Hypothalamus (tissue), 51 donors: ENCODE data around the gene PSMD1.
"Not testable (repeated sequence)": the region's sequence is repeated elsewhere in the genome, so short reads cannot be mapped to it uniquely, and the experiment has no call there.

Source experiments
- DNase-seq, 51 donors: peaks; one replicate each; lab custom pipeline; 2025; lab: John Stamatoyannopoulos, UW

The PSMD1 gene

DNA sequence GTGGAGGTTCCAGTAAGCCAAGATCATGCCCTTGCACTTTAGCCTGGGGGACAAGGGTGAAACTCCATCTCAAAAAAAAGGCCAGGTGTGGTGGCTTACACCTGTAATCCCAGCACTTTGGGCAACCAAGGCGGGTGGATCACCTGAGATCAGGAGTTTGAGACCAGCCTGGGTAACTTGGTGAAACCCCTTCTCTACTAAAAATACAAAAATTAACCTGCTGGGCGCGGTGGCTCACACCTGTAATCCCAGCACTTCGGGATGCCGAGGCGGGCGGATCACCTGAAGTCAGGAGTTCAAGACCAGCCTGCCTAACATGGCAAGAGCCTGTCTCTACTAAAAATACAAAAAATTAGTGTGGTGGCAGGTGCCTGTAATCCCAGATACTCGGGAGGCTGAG is 84.1 kb downstream of the PSMD1 start:
- DNase-seq, result not testable (repeated sequence)

DNA sequence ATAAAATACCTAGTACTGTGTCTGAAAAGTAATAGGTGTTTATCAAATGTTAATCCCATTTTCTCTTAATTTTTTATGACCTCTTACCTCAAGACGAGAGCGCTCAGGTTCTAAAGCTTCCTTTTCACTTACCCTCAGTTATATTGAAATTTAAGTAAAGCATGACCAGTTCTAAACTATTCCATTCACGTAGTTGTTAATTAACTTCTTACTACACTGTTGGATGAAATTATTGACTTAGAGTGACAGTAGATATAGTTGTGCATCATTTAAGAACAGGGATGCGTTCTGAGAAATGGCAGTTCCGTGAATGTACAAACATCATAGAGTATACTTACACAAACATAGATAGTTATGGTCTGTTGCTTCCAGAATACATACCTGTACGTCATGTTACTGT is 88.2 kb downstream of the PSMD1 start:
- DNase-seq, result no peak

DNA sequence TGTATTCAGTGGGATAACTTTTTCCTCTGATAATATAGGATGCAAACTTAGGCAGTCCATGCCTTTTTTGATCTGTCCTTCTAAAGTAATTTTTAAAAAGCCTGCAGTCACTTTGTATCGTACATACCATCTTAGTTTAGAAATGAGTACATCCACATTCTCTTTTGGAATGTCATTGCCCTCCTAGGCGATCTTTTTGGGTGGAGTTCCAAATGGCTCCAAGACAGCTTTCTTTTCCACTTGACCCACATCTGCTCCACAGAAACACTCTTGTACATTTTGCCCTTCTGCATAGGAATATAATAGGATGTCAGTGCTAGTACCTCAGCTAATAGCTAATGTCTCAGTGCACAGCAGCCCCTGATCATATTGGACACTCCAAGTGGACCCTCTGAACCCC is 90.0 kb downstream of the PSMD1 start:
- no peak for DNase-seq

DNA sequence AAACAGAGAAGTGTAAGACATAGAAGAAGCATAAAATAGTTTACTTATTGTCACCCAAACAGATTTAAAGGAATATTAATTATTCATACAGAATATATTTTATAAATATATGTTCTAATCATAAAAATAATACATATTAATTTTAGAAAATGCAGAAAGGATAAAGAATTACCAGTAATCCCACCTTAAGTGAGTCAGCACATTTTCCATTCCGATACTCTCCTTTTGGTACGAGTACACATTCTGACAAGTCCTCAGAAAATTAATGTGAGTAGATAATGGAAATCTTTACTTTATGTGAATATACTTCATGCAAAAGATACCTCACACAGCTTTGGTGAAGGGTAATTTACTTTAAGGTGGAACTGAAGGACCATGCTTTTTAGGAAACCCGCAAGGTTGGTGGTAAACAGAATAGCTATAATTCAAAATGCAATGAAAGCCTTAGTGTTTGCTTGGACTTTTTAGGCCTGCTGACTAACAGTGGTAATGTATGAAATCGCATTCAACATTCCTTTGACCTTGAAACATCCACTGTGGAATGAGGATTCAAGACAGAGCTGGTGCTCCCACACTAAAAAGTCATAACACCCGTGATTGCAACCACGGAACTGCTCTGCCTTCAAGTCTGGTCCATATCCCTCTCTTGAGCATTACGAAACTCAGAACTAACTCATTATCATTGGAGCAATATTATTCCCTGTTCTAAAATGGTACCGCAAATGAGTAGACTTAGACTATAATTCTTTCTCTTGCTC is 96.3 kb downstream of the PSMD1 start:
- DNase-seq, result no peak

DNA sequence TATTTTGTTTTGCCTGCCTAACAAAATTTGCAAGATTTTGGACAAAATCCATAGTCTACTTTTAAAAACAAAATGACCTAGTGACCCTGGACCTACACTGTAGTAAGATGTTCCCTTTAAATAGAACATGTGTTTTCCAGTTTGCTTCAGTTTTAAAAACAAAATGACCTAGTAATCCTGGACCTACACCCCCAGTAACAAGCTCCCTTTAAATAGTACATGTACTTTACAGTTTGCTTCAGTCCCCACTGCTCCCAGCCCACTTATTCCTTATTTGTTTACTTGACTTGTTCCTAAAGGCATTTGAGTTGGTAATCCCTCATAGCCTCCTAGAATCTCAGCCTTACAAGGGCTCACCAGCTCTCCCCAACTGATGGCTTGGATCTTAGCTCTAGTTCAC is 102.6 kb downstream of the PSMD1 start:
- no peak for DNase-seq

DNA sequence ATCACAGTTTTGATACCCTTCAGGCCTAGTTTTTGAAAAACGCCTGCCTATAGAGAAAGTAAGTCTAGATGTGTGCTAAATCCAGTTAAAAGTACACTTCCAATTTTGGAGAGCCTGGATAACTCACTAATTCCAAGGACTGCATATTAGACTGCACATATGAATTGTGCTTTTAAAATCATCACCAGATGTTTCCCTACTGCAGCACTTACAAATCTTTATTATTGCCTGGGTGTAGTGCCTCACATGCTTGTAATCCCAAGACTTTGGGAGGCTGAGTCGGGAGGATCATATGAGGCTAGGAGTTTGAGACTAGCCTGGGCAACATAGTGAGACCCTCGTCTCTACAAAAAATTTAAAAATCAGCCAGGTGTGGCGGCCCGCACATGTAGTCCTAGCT is 104.0 kb downstream of the PSMD1 start:
- no peak for DNase-seq

DNA sequence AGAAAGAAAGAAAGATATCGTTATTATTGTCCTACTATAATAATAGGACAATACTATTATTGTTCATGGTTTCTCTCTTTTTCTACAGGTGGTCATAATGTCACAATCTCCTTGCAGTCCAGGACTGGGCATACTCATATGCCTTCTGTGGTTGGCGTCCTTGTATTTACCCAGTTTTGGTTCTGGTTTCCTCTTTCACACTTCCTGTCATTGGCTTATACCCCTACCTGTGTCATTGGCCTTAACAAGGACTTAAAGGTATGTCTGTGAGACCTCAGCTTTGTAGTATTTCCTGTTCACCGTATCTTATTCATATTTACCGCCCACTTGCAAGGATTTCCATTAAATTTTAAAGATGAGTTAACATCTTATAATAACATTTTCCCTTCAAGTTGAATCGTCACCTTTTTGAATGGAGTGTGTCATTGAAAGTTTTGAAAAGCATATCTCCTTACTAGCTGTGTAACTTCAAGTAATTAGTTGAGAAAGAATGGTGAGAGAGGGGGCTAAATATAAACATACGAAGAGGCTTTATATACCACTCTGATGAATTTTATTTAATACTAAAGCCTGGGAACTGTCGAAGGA is 104.7 kb downstream of the PSMD1 start:
- no peak for DNase-seq

DNA sequence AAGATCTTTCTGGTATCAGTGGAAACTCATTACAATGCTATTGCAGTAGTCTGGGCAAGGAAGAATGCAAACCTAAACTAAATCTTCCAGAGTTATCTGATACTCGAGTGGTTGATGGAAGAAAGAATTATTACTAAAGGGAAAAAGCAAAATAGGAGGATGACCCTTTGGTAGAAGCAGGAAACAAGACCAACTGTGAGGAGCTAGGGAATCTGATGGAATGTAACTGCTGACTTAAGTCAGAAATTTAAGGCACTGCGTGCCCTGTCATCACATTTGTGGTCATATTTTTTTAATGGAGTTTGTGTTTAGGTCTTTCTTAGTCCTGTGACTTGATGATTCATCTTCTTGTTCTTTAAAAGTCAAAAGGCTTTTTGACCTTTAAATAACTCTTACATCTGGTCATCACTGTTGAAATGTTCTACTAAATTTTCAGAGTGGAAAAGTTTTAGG is 105.2 kb downstream of the PSMD1 start:
- no peak for DNase-seq

DNA sequence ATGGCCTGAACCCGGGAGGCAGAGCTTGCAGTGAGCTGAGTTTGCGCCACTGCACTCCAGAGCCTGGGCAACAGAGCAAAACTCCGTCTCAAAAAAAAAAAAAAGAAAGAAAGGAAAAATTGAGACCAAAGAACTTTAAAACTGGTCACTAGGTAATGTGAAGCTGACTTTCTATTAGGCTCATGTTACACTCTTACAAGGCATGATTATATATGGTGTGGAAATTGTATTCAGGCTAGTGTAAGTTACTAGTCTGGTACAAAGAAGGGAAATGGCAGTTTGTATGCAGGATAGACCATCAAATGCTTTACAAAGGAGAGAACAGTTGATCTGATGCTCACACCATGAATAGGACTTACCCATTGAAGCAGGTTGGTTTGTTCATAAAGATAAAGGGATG is 106.3 kb downstream of the PSMD1 start:
- DNase-seq, result no peak

DNA sequence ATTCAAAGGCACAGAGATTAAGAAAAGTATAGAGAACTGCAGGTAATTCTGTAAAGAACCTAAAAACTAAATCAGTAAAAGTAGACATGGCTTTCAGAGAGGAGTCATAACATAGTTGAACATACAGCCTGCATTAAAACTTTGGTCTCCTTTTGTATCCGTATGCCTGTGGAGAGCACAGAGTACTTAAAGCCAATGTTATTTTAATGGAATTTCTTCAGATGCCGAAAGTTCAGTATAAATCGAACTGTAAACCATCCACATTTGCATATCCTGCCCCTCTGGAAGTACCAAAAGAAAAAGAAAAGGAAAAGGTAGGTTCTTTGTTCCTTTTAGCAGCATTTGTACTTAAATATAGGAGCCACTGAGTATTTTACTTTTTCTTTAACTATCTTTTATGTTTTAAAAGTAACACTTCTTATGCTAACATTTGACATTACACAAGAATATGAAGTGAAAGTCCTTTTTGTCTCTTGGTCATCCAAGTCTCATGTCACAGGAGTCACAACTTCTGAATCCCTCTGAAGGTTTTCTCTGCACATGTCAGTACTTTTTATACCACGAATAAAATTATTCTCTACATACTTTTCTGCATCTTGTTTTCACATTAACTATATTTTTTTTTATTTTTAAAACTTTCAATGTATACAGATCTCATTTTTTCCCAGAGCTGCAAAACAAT is 106.9 kb downstream of the PSMD1 start:
- no peak for DNase-seq

DNA sequence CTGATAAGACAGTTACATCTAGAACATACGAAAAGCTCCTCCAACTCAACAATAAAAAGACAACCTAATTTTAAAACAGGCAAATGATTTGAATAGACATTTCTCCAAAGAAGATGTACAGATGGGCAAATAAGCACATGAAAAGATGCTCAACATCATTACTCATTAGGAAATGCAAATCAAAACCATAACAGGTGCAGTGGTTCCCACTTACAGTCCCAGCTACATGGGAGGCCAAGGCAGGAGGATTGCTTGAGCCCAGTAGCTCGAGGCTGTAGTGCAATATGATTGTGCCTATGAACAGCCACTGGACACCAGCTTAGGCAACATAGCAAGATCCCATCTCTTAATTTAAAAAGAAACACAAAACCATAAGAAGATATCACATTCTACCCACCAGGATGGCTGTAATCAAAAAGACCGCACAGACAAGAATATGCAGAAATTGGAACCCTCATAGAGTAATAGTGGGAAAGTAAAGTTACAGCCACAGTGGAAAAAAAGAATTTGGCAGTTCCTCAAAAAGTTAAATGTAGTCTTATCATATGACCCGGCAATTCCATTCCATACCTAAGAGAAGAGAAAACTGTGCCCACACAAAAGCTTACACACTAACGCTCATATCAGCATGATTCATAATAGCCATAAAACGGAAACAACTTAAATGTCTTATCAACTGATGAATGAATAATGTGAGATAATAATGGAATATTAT is 111.2 kb downstream of the PSMD1 start:
- DNase-seq, result no peak

DNA sequence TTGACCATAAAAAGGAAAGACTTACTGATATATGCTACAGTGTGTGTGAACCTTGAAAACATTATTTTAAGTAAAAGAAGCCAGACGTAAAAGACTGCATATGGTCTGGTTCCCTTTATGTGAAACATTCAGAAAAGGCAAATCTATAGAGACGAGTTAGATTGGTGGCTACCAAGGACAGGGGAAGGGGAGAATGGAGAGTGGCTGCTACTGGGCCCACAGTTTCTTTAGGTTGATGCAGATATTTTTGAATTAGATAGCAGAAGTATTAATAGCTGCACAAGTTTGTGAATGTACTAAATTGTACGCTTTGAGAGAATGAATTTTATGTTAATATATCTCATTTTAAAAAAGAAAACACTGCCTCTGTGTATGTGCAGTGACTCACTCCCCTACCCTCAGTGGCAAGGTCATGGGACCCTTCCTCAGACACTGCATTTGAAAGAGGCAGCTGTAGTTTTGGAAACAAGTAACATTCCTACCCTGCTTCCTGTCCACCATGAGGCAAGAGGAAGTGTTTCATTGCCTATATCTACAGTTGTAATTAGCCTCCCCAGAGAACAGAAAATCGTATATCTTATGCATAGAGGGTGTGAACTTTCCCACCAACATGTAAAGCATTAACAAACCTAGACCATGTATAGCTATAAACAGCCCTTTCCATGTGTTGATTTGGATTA is 111.9 kb downstream of the PSMD1 start:
- DNase-seq, result no peak

DNA sequence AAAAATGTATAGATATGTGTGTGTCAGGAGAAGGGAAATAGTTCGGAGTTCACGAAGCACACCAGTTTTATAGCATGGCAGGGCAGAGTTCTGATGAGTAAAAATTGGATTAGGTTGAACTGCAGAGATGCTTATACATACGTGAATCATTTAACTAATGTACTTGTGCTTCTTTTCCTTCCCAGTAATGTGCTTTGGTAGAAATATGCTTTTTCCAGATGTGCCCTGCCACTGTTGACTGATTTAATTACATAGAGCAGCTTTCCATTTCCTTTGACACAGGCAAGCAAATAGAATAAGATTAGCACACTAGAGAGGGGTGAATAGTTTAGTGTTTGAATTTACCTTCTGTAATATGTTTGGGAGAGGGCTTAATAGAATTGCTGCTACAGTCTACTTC is 112.8 kb downstream of the PSMD1 start:
- no peak for DNase-seq

DNA sequence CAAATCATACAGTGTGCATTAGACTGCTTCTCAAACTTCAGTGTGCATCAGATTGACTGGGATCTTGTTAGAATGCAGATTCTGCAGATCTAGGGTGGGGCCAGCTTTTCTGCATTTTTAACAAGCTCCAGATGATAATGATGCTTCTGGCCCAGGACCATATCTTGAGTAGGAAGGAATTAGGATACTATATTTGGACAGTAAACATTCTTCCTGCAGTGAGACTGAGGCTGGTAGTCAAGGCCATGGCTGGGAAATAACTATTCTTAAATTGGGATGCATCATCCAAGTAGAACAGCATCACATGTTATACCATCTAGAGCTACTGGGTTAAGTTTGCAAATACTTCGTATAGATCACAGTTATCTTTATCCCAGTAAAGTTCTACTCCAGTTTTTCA is 113.4 kb downstream of the PSMD1 start:
- no peak for DNase-seq

DNA sequence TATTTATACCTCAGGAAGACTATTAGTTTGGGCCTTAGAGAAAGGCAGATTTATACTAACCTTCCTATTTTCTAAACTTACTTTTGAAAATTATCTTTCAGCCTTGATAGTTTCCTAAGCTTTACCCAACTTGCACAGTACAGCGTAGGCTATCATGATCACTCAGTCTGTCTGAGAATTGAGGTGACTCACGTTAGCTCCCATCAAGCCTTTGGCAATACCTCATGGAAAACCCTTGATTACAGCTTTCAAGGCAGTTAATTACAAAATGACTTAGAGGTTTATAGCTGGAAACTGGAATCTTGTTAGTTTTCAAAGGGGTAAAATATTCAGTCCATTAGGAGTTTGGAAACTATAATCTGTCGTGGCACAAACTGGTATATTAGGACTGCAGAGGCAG is 115.4 kb downstream of the PSMD1 start:
- no peak for DNase-seq

DNA sequence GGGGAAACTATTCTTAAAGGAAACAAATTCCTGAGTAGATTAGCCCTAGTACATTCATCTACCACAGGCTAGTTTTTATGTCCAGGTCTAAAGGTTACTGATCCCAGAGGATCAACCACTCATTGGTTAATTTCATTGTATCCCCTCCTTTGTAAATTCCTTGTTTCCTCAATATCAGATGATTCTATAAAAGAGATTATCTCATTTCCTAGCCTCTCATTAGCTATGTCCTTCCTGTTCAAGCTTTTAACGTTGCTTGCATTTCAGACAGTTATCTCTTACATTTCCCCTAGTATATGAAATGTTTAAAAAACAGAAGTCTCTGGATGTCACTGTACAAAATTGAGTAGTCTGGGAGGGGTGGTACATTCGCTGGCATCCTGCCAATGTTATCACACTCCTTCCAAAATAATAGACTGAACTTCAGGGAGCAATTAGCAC is 117.6 kb downstream of the PSMD1 start:
- DNase-seq, result no peak

DNA sequence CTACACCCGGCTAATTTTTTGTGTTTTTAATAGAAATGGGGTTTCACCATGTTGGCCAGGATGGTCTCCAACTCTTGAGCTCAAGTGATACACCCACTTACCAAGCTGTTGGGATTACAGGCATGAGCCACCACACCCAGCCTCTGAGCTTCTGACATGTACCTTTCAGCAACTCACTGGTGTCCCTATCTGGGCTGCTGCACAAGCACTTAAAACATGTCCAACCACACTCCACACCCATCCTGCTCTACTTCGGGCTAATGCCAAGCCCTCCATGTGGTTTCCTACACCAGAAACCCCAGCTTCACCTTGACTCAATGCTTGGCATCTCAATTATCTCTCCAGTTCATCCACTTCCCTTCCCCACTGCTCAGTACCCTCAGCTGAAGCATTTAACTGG is 119.4 kb downstream of the PSMD1 start:
- no peak for DNase-seq

DNA sequence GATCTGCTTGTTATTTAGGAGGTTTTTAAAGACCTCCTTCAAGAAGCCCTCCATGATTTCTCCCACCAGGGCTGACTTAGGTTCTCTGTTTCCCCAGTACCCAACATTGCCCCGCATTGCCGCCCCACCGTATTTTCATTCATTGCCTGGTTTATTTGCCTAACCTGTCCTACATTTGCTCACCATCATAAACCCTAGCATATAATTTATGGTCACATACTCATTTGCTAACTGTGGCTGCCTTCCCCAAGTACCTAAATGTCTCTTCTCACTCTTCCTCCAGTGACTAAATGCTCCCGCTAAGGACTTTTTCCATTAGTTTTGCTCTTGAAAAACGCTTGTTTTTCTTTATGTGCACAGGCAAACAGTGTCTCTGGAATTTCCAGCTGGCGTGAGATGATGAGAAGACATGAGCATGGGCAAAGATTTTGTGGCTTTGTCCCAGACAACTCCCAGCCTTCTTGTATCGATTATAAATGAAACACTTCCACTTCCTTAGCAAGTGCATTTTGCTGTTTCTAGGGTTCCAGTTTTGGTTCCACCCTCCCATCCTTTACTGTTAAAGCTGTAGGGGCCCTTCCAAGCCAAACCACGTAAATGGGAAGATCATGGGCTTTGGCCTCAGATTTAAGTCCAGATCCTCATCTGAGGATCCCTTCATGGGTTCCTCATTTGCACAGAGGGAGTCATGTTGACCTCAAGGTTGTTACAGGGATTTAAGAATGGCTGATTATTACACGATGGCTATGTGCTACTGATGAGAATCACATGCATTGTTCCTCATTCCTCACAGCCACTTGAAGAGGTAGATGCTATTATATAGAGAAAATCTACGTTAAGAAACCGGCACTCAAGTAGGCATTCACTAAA is 120.7 kb downstream of the PSMD1 start:
- no peak for DNase-seq

DNA sequence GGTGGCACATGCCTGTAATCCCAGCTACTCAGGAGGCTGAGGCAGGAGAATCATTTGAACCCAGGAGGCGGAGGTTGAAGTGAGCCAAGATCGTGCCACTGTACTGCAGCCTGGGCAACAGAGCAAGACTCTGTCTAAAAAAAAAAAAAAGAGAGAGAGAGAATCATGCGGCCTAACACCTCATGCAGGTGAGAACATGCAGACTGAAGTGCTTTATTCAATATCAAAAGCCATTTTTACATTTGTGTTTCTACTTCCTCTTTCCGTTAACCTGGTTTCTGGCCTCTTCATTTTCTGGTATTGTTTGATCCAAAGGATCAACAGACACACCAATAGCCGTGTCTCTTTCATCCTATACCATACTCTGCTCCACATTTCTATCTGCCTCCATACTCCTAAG is 122.1 kb downstream of the PSMD1 start:
- DNase-seq, result not testable (repeated sequence)
